ENCODE measurements around the gene ZNF44.
"Not testable (repeated sequence)": the region's sequence is repeated elsewhere in the genome, so short reads cannot be mapped to it uniquely, and the experiment has no call there.

ZNF44 gene

DNA sequence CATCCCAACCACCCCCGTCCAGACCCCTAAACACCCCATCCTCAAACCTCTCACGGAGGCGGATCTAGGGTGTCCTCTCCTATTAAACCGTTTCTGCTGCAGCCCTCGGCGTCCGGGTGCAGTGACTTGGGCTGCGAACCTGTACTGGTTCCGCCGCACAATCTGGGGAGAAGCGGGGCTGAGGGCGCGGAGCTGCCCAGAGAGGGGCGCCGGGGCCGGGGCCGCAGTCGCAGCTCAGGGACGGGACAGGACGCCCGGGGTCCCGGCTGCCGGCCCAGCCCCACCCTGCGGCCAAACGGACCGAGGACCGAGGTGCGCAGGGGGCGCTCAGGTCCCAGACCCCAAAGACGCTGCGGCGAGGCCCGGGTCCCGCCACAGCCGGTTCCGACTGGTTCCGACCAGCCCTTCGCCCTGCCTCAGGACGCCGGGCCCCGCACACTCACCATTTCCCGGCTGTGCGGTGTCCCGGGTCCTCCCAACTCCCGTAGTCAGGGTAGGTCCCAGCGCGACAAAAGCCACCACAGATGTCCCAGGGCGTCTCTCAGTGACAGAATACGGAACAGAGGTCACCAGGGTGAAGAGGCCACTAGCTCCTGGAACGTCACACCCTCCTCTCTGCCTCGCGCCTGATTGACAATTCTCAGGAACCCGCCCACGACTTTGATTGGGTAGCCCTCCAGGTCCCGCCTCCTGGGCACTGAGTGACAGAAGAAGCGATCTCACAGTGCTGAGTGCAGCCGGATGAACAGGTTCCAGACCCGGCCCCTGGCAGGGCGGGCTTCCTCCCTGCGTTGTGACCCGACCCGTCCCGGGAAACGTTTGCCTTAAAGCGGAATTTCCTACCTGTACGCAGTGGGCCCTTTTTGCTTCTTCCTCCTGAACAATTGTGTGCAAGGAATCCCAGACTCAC is at the start of gene ZNF44:
TSS of gene ZNF44 (minus strand) at position 635 of the 910 bp plus-strand sequence. CDS start at position 446, 189 bp downstream.
- DNase-seq: peak; percentile 95 to 98

DNA sequence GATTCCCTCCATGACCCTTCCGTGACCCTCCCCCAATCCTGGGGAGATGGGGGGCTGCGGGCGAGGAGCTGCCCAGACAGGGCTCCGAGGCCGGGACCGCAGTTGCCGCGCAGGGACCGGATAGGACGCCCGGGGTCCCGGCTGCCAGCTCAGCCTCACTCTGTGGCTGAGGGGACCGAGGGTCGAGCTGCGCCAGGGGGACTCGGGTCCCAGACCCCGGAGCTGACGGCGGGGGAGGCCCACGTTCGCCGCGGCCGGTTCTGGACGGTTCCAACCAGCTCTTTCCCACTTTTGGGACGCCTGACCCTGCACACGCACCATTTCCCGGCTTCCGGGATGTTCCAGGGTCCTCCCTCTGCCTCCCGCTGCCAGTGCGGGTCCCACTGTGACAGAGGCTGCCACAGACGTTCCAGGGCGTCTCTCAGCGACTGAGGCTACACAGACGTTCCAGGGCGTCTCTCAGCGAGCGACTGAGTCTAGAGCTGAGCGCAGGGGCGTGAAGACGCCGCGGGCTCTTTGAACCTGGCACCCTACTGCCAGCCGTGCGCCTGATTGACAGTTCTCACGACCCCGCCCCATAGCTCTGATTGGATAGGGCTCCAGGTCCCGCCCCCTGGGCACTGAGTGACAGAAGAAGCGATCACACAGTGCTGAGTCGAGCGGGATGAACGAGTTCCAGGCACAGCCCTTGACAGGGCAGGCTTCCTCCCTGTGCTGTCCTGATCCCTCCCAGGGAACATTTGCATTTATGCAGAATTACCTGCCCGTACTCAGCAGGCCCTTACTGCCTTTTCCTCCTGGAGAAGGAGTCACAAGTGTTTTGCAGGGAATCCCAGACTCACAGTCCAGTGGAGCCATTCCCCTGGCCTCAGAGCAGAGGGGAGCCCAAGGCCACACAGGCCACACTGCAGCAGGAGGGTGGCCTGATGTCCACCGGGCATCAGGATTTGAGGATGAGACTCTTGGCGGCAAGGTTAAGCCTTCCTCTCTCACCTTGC is 38.8 kb upstream of the ZNF44 start, which contains the start of gene ZNF563:
TSS of gene ZNF563 (minus strand) at position 472 of the 998 bp plus-strand sequence. CDS start at position 321, 151 bp downstream.
- peak; percentile 92 for DNase-seq

DNA sequence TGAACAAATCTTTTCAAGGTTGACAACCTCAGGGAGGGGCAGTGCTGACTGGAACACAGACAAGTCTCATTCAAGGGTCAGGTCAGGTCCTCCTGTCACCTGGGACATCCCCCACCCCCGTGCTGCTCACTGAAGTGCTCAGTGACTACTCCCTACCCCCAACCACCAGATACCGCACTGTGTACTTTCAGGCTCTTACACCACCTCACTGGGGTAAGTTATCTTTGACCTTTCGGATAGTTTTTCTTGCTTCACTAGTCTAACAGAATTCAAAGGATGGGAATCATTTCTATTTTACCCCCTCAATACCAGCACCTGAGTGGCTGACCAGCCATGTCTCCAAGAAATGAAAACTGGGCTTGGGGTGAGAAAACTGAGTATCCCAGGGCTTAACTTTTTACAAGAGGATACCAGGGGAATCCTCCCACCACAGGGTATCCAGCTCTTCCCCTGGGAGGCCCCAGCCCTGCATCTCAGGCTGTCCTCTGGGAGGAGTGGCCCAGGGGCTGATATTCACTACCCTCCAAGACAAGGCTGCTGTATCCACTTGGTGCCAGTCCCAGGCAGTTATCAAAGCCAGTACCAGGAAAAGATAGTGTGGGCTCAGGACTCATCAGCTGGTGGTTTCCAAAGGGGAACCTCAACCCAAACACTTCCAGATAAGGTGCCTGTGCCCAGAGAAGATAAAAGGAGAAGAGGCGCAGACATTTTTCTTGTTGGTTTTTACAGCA is 36.7 kb upstream of the ZNF44 start:
- DNase-seq: peak in 1 of 2 experiments; percentile 2

DNA sequence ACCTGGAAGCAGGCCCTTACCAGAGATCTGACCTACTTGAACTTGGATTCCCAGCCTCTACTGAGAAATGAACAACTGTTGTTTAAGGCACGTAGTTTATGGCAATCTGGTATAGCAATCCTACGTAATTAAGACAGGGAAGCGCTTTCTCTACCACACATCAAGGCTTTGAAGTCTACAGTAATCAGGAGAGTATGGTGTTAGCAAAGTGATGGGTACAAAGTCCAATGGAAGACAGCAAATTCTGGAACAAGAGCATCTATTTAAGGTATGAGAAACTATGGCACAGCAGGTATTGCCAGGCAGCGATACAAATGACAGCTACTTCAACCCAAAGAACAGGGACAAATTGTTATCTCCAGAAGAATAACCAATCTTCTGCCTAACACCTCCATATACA is 35.7 kb upstream of the ZNF44 start:
- no peak for DNase-seq

DNA sequence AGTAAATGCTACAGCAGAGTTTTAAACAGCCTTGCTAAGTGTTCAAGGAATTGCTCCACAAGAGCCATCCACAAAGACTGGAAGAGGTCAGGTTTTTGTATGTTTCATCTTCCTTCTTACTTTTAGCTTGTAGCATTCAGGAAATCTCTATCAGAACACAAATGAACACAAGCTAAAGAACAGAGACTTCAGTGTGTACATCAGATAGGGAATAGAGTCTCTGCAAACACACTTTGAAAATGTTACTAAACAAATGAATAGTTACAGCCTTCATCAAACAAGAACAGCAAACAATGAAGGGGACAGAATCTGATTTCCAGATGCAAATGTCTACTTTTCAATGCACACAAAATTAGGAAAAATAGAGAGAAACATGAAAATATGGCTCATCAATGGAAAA is 31.0 kb upstream of the ZNF44 start:
- DNase-seq: no peak

DNA sequence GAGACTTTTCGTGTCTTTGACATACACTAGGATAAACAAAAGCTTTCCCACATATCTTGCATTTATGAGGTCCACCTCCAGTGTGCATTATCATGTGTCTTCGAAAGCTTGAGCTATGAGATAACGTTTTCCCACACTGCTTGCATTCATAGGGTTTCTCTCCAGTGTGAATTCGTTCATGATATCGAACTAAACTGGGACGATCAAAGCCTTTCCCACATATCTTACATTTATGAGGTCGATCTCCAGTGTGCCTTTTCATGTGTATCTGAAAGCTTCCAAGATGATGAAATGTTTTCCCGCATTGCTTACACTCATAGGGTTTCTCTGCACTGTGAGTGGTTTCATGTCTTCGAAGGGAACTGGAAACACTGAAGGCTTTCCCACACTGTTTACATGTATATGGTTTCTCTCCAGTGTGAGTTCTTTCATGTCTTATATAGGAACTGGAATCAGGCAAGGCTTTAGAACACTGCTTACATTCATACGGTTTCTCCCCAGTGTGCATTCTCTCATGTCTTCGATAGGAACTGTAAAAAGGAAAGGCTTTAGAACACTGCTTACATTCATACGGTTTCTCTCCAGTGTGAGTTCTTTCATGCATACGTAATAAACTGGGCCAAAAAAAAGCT is 24.2 kb upstream of the ZNF44 start:
- DNase-seq: no peak

DNA sequence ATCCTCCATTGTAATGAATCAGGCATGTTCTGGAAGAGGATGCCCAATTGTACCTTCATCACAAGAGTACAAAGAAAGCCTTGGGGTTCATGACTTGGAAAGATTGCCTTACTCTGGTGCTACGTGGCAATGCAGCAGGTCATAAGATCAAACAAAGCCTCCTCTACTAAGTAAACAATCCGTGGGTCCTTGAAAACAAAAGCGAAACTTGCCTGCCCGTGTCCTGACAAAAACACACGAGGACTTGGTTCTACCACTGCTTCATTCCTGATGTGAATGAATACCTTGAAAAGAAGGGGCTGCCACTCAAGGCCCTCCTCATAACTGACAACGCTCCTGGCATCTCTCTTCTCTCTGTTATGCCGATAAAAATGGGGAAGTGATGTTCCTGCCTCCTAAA is 19.9 kb upstream of the ZNF44 start:
- DNase-seq: no peak

DNA sequence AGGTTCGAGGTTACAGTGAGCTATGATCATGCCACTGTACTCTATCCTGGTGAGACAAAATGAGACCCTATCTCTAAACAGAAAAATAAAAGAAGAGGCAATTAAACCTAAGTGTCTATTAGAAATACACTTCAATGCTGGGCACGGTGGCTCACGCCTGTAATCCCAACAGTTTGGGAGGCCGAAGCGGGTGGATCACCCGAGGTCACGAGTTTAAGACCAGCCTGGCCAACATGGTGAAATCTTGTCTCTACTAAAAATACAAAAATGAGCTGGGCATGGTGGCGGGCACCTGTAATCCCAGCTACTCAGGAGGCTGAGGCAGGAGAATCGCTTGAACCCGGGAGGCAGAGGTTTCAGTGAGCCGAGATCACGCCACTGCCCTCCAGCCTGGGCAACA is 14.2 kb upstream of the ZNF44 start:
- not testable (repeated sequence) for DNase-seq

DNA sequence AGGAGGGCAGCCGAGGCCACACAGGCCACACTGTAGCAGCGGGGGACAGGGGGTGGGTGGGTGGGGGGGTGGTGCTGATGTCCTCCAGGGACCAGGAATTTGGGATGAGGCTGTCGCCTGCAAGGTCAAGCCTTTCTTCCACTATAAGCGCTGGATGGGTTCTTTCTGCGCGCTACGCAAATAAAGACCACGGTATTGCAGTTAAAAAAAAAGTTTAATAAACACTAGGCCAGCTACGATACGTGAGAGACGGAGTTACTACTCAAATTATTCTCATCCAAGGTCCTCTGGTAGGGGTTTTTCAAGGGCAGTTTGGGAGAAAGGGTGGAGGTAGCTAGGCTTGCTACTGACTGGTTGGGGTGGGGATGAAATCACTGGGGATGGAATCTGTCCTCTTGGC is 508 bp upstream of the ZNF44 start:
- no peak for DNase-seq

DNA sequence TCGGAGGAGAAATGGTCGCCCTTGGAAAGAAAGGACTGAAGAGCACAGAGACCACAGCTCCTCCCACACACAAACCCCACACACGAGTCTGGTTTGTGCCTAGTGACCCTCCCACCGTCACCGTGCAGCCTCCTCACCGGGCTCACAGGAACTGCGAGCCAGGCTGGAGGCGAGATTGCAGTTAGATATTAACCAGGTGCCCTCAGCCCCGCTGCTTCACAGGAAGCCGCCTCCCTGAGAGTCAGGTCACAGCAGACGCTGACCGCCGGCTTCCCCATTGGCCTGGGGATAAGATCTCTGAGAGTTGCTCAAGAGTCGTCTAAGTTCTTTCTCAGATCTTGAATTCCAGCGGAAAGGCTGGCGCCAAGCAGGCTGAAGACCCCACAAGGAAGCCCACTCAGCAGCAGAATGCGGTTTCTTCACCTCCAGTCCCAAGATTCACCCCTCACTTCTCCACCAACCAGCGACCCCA is 870 bp downstream of the ZNF44 start:
- DNase-seq: peak; percentile 63 to 71

DNA sequence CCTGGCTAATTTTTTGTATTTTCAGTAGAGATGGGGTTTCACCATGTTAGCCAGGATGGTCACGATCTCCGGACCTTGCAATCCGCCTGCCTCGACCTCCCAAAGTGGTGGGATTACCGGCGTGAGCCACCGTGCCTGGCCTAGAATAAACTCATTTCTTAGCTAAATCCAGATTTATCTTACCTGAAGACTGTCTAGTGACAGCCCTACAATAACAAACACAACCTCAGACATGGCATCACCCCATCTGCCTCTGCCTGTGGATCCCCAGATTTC is 5.0 kb downstream of the ZNF44 start:
- no peak for DNase-seq

DNA sequence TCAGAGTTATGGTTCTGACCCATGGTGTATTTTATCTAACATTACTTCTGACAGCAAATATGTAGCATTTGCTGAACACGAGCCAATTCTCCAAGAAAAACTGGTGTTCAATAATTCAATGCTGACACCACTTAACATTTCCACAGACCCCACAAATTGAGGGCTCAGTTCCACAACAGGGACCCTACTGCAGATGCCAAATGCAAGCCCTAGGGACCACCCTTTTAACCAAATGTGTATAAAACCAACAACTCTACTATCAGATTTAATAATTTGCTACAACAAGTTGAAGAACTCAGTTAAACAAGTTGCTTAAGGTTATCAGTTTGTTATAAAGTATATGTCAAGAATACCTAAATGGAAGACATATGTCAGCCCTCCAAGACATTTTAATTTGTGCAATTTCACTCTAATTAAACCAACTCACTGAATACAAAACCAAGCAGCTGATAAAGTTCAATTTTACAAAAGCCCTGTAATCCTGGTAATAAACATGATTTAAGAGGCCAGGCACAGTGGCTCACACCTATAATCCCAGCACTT is 6.7 kb downstream of the ZNF44 start:
- DNase-seq: no peak

DNA sequence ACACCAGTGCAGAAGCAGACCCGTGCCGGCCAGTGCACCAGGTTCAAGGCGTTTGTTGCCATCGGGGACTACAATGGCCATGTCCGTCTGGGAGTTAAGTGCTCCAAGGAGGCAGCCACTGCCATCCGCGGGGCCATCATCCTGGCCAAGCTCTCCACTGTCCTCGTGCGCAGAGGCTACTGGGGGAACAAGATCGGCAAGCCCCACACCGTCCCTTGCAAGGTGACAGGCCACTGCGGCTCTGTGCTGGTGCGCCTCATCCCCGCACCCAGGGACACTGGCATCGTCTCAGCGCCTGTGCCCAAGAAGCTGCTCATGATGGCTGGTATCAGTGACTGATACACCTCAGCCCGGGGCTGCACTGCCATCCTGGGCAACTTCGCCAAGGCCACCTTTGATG is 10.1 kb downstream of the ZNF44 start:
- DNase-seq: no peak

DNA sequence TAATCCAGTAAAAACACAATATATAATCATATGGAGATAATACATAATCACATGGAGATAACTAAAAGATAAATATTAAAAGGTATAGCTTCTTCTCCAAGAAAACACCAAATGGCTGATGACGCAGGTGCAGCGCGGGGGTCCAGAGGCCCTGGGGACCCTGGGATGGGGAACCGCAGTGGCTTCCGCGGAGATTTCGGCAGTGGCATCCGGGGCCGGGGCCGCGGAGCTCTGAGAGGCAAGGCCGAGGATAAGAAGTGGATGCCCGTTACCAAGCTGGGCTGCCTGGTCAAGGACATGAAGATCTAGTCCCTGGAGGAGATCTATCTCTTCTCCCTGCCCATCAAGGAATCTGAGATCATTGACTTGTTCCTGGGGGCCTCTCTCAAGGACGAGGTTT is 10.5 kb downstream of the ZNF44 start:
- no peak for DNase-seq

DNA sequence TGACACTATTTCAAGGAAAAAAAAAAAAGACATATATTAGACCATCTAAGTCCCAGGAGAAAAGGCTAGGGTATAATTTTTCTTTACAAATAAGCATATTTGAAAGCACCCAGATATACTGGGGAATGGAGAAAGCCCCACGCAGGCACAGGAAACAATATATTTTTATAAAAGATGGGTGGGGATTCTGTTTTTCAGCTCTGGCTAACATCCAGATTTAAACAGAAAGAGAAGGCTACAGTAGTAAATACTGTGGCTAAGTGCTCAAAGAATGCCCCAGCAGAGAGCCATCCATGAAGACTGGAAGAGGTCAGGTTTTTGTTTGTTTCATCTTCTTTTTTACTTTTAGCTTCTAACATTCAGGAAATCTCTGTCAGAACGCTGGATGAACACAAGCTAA is 16.0 kb downstream of the ZNF44 start:
- DNase-seq: no peak

DNA sequence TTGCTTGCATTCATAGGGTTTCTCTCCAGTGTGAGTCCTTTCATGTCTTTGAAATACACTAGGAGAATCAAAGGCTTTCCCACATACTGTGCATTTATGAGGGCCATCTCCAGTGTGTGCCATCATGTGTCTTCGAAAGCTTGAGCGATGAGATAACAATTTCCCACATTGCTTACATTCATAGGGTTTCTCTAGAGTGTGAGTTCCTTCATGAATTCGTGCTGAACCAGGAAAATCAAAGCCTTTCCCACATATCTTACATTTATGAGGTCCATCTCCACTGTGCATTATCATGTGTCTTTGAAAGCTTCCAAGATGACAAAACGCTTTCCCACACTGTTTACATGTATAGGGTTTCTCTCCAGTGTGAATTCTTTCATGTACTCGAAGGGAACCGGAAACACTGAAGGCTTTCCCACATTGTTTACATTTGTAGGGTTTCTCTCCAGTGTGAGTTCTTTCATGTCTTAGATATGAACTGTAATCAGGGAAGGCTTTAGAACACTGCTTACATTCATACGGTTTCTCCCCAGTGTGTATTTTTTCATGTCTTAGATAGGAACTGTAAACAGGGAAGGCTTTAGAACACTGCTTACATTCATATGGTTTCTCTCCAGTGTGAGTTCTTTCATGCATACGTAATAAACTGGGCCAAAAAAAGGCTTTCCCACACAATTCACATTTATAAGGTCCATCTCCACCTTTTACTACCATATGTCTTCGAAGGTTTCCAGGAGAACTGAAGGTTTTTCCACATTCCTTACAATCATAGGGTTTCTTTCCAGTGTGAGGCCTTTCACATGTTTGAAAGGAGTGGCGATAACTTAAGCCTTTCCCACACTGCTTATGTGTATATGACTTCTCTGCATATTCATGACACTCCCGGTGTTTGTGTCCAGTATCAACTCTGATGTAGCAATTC is 21.4 kb downstream of the ZNF44 start:
- DNase-seq: no peak

DNA sequence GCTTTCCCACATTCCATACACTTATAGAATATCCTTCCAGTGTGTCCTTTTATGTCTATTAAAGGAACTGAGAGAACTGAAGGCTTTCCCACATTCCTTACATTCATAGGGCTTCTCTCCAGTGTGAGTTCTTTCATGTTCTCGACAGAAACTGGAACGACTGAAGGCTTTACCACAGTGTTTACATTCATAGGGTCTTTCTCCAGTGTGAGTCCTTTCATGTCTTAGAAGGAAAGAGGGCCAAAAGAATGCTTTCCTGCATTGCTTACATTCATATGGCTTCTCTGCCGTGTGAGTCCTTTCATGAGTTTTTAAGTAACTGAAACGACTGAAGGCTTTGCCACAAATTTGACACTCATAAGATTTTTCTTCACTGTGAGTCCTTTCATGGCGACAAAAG is 22.3 kb downstream of the ZNF44 start:
- no peak for DNase-seq

DNA sequence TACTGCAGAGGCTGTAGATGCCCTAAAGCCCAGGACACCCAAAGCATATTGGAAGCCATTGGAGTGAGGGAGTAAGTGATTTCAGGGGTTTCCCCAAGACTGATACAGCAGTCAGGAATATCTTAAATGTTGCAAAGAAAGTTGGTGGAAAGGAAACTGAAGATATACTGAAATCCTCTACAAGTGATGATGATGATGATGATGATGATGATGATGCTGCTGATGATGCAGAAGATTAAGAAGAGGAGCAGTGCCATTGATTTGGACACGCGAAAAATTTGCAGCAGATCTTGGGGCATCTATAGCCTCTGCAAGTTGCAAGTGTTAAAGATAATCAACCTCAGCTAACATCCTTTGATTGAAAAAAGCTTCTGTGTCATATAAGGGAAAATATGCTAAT is 23.8 kb downstream of the ZNF44 start:
- DNase-seq: no peak

DNA sequence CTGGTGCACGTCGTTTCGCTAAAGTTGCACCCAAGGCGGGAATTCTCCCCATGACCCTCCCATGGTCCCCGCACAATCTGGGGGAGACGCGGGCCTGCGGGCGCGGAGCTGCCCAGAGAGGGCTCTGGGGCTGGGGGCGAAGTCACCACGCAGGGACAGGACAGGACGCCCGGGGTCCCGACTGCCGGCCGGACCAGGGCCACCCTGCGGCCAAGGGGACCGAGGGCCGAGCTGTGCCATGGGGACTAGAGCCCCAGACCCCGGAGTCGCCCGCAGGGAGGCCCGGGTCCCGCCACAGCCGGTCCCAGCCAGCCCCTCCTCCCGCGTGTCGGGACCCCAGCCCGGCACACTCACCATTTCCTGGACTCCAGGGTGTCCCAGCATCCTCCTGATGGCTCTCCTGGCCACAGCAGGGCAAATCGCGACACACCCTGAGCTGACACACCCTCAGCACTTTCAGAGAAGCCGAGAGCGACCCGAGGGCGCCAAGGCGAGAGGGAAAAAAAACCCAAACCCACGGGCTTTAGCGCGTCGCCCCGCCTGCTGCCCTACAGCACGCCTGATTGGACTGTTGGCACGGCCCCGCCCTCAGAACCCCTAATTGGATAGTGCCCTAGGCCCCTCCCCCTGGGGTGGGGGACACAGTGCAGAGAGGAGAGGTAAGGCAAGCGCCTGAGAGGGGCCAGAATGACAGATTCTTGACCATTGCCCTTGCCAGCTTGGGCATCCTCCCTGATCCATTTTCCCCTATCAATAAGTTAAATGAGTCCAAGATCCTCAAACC is 28.6 kb downstream of the ZNF44 start:
- DNase-seq: no peak

DNA sequence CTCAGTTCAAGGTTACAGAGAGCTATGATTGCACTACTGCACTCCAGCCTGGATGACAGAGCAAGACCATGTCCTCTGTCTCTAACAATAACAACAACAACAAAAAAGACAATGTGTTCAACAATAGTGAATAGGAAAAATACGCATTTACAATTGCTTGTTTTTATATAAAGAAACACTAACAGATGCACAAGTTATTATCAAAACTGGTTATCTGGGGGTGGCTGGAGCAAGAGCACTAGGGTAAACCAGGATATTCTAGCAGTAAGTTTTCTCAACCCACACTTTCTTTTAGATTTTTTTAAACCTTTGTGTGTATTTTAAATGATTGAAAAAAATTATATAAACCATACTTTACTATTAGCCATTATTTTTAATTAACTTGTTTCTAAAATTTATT is 33.1 kb downstream of the ZNF44 start:
- DNase-seq: no peak

All from AML-193 (cell line).